Kasumi-1 (cell line): ENCODE data around the gene LSR.
"Not testable (repeated sequence)": the region's sequence is repeated elsewhere in the genome, so short reads cannot be mapped to it uniquely, and the experiment has no call there.

Source experiments
- DNase-seq, 2 experiments: peaks; one replicate each; lab custom pipeline; 2025; lab: John Stamatoyannopoulos, UW

Gene LSR

DNA sequence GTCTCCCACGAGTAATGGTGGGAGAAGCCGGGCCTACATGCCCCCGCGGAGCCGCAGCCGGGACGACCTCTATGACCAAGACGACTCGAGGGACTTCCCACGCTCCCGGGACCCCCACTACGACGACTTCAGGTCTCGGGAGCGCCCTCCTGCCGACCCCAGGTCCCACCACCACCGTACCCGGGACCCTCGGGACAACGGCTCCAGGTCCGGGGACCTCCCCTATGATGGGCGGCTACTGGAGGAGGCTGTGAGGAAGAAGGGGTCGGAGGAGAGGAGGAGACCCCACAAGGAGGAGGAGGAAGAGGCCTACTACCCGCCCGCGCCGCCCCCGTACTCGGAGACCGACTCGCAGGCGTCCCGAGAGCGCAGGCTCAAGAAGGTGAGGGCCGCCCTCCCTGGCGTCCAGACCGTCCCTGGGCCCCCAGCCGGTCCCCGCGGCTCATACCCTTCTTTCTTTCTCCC, 18.6 kb downstream of the LSR start:
- DNase-seq: peak; percentile 15 to 42

DNA sequence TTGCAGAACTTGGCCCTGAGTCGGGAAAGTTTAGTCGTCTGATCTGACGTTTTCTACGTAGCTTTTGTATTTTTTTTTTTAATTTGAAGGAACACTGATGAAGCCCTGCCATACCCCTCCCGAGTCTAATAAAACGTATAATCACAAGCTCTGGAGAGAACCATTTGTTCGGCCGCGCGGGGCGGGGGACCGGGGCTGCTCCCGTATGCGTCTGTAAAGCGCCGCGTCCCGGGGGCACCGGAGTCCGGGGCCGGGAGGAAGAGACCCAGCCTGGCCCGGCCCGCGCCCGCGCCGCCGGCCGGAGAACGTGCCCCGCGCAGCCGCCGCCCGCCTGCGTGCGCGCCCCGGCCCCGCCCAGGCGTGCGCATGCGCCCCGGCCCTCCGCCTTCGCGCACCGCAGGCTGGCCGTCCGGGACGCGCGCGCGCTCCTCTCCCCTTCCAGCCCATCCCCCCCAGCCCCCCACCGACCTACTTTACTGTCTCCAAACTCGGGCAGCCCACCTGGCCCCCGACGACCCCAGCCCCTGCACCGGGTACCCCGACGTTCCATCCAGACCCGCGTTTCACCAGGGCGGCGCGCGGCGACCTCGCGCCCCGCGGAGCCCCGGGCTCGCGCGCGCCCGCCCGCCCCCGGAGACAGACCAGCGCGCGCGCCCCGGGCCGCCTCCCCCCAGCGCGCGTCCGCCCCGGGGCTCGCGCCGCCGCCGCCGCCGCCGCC, 19.2 kb downstream of the LSR start:
- peak; percentile 29 to 50 for DNase-seq

DNA sequence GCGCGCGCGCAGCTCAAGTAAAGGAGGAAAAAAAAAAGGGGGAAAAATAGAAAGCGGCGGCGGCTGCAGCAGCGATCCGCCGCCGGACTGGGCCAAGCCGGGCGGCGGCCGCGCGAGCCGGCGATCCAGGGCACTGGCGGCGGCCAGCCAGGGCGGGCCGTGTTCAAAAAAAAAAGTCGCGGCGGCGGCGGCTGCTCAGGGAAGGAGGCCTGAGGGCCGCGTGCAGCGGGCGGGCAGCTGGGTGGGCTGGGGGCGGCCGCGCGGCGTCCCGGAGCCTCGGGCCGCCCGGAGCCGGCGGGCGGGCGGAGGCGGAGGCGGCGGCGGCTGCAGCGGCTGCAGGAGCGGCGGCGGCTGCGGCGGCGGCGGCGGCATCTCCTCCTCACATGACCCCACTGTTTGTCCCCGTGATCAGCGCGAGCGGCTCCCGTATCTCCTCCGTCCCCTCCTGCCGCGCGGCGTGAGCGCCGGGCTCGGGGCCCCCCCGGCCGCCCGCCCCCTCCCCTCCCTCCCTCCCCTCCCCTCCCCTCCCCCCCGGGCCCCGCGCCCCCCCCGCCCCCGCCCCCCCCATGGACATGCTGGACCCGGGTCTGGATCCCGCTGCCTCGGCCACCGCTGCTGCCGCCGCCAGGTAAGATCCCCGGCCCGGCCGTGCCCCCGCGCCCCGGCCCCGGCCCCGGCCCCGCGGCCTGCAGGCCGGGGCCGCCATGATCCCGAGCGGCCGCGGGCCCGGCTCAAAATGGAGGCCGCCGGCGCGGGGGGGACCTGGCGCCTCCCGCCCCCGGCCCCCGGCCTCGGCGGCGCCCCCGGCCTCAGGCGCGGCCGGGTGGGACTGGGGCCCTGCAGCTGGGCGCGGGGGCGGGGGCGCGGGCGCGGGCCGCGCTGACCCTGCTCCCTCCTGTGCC, 20.0 kb downstream of the LSR start, which contains the start of gene USF2:
Gene USF2, plus strand, starts transcription at position 427 of the 902 bp plus-strand sequence. Its CDS starts 140 bp downstream, at position 567.
- peak; percentile 33 to 40 for DNase-seq

DNA sequence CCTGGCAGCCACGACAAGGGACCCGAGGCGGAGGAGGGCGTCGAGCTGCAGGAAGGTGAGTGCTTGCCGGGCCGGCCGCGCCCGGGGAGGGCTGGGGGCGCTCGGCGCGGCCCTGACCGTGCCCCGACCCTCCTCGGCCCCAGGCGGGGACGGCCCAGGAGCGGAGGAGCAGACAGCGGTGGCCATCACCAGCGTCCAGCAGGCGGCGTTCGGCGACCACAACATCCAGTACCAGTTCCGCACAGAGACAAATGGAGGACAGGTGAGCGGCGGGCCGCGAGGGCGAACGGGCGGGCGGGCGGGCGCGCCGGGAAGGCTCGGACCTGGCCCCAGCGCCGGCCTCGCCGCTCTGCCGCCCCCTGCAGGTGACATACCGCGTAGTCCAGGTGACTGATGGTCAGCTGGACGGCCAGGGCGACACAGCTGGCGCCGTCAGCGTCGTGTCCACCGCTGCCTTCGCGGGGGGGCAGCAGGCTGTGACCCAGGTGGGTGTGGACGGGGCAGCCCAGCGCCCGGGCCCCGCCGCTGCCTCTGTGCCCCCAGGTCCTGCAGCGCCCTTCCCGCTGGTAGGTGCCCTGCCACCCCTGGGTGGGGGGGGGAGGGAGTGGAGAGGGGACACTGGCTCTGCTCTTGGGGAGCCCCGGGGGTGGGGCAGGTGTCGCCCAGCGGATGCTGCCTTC, 20.8 kb downstream of the LSR start:
- peak; percentile 31 to 39 for DNase-seq

DNA sequence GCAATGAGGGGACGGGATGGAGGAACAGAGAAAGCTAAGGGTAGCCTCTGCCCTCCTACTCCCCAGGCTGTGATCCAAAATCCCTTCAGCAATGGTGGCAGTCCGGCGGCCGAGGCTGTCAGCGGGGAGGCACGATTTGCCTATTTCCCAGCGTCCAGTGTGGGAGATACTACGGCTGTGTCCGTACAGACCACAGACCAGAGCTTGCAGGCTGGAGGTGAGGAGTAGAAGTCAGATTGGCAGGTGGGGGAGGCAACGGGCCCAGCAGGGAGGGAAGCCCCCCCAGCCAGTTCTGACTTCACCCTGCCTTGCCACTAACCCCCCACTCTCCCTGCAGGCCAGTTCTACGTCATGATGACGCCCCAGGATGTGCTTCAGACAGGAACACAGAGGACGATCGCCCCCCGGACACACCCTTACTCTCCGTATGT, 21.6 kb downstream of the LSR start:
- DNase-seq: no peak

DNA sequence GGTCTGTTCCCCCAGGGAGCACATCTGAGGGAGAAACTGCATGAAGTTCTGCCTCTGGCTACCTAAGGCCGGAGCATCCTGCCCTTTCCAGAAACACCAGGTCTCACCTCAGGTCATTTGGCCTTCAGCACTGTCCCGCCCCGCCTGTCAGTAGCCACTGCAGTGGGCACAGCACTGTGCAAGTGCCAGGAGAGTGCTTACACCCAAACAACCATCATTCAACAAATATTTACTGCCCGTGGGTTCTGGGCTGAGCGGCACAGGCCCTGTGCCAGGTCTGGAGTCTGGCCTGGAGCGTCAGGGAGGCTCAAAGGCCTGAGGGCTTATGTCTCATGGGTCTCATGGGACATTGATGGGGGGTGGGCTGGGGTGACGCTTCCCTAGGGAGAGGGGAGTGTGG, 22.7 kb downstream of the LSR start:
- DNase-seq: no peak

DNA sequence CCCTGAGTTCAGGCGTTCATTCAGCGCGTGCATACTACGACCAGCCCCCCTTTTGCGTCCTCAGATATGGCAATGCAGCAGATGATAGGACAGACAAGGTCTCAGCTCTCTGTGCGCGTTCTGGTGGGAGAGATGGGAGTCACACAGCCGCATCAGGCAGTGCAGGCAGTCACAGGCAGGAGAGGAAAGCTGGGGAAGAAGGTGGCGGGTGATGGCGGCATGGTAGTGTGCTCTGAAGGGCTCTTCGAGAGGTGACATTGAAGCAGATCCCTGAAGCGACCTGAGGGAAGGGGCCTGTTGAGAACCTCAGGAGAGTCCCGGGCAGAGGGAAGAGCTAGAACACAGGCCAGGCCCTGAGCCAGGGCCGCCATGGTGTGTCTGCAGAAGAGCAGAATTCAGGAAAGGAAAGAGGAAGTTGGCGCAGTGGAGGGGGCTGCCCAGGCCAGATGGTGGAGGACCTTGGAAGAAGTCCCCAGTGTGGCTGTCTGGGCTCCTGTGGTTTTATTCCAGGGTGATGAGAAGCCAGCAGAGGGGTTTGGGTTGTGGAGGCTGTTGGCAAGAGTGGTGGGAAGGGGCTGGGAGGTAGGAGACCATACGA, 23.4 kb downstream of the LSR start:
- DNase-seq: peak; percentile 88

DNA sequence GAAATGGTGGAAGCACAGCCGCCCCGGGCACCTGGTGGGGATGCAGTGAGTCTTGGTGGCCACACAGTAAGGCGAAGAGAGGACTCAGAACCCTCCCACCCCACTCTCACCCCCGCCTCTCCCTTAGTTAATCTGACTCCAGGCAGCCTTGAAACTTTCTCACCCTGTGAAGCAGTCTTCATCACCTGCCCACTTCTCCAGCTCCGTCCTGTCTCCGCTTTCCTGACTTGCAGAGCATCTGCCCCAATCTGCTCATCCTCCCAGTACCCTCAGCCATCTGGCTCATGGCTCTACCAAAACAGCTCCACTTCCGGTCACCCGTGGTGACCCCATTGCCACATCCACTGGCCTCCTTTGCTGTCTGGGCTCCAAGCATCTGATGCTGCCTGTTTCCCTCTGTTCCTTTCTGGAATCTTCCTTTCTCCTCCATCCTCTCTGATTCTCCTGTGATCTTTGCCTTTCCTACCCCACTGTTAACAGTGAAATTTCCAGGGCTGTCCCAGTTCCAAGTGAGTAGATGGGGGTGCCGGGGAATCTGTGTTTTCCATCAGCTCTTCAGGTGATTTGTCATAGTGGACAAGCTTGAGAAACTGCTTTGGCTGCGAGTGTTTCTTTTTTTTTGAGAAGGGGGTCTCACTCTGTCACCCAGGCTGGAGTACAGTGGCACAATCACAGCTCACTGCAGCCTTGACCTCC, 24.3 kb downstream of the LSR start:
- DNase-seq: no peak

DNA sequence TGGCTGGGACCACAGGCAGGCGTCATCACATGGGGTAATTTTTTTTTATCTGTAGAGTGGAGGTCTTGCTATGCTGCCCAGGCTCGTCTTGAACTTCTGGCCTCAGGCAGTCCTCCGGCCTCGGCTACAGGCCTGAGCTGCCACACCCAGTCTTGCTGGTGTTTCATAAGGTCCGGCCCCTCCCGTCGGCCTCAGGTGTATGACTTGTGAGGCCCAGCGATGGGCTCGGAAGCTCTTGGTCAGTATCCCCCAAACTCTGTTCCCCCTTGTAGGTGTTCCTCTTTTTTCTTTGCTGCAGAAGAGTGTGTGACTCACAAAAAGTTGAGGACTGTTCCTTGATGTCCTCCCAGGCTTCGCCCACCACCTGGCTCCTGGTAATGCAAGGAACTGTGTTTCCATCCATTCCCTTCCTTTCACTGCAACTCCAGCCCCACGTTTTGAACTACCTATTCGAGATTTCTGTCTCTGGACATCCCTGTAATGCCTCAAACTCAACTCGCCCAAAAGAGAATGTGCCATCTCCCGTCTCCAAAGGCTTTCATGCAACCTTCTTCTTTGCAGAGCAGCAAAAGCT, 25.0 kb downstream of the LSR start:
- no peak for DNase-seq

DNA sequence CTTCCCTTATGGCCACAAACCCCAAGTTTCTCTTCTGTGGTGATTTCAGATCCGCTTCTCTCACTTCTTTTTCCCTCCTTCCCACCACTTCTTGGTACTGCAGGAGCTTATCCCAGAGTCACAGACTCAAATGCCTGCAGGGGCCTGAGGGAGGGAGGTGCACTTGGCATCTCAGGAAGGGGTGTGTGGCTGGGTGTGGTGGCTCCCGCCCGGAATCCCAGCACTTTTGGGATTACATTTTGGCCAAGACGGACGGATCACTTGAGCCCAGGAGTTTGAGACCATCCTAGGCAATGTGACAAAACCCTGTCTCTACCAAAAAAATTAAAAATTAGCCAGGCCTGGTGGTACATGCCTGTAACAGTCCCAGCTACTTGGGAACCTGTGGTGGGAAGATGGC, 25.5 kb downstream of the LSR start:
- DNase-seq: no peak

DNA sequence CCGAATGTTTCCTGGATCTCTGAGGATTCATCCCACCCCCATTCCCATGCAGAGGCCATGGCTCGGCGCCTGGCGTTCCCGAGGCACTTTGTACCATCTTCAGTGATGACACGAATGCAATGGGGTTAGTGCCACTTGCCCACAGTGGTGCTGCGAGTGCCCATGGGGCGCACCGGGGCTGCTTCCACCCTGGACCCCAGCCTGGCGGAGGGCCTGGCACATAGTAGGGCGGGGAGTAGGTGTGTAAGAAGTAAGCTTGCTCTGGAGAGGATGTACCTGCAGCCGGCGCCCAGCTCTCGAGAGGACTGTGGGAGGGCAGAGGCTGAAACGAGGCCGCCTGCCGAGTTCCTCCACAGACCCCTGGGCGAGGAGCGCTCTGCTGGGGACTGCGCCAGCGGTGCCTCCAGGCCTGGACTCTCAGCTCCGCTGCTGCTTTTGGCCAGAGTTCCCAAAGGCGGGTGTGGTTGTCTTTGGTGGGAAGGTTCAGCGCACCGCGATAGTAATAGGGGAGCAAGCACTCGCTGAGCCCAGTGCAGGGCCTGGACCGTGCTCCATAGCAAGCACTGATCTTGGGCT, 28.0 kb downstream of the LSR start:
- no peak for DNase-seq

DNA sequence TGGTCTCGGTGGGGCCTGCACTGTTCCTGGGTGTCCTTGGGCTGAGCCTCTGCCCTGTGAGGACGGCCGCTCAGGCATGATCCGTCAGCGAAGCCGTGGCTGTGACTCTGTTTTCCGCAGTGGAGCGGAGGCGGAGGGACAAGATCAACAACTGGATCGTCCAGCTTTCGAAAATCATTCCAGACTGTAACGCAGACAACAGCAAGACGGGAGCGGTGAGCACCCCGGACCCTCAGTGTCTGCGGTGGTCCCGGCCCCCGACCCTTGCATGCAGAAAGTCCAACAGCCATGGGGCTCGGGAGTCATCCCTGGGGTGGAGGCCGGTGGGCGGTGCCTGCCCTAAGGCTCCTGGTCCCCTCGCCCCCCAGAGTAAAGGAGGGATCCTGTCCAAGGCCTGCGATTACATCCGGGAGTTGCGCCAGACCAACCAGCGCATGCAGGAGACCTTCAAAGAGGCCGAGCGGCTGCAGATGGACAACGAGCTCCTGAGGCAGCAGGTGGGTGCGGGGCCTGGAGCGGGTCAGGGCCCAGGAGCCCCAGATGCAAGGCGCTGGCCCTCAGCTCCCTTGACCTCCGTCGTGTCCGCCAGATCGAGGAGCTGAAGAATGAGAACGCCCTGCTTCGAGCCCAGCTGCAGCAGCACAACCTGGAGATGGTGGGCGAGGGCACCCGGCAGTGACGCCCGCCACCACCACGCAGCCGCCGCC, 29.9 kb downstream of the LSR start:
- DNase-seq: no peak

DNA sequence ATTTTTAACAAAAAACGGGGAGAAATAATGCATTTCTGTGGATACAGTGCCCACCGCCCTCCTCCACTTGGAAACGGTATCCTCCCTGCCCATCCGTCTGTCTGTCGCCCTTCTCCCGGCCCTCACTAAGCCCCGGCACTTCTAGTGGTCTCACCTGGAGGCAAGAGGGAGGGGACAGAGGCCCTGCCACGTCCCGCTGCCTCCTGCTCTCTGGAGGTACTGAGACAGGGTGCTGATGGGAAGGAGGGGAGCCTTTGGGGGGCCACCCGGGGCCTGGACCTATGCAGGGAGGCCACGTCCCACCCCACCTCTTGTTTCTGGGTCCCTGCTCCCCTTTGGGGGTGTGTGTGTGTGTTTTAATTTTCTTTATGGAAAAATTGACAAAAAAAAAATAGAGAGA, 30.6 kb downstream of the LSR start:
- no peak for DNase-seq

DNA sequence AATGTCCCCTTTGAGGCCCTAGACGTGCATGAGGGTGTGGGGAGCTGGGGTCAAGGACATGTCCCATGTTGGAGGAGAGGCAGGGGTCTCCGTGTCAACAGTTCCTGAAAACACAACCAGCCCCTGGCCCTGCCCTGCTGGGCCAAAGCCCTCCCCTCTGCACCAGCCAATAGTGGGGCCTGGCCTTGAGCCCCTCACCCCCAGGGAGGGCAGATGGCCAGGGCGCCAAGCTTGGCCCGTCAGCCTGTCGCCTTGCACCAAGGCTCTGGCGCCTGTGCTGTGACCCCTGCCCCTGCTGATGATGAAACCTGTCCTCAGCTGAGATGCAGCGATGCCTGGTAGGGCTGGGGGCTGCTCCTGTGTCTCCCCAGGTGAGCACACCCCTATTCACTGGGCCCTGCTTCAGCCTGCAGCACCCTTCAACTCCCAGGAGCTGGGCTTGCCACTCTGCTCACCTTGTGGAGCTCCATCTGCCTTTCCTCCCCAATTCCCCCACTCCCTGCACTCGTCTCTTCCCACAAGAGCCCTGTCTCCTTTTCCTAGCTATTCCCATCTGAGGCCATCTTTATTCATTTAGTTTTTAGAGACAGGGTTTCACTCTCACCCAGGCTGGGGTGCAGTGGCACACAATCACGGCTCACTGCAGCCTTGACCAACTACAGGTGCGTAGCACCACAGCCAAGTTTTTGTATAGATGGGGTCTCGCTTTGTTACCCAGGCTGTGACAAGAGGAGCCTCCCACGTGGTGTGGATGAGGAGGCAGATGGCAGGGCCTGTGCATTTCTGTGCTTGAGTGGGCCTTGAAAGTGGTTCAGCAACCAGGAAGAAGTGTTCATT, 31.4 kb downstream of the LSR start:
- no peak for DNase-seq

DNA sequence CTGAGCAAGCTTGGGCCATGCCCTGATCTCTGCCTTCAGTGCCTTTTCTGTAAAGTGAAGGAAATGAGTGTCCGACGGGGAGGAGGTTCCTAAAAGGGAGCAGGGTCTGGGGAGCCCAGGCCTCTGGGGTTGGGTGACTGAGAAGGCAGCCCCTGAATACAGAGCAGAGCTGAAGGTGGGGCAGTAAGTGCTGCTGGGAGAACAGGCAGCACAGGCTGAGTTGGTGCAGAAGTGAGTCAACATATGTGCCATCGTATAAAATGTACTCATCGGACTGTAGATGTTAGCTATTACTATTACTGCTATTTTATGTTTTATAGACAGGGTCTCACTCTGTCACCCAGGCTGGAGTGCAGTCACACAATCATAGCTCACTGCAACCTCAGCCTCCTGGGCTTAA, 32.5 kb downstream of the LSR start:
- no peak for DNase-seq

DNA sequence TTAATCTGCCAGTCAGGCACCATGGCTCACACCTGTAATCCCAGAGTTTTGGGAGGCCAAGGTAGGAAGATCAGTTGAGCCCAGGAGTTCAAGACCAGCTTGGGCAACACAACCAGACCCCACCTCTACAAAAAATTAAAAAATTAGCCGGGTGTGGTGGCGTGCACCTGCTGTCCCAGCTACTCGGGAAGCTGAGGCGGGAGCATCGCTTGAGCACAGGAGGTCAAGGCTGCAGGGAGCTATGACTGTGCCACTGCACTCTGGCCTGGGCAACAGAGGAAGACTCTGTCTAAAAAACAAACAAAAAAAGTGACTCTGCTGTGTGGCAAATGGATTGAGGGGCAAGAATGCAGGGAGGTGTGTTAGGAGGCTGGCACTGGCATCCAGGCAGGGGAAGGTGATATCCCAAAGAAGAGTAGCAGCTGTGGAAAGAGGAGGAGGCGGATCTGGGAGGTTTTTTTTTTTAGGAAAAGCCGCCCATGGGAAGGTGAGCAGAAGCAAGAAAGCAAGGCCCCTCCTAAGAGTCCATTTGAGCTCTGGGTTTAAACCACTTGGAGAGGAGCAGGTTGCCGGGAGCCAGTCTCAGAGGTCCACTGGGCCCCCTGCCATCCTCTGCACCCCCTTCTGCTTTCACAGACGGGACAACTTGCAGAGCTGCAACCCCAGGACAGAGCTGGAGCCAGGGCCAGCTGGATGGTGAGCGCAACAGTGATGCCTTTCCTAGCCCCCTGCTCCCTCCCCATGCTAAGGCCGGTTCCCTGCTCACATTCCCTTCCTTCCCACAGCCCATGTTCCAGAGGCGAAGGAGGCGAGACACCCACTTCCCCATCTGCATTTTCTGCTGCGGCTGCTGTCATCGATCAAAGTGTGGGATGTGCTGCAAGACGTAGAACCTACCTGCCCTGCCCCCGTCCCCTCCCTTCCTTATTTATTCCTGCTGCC, 35.6 kb downstream of the LSR start:
- DNase-seq: no peak

DNA sequence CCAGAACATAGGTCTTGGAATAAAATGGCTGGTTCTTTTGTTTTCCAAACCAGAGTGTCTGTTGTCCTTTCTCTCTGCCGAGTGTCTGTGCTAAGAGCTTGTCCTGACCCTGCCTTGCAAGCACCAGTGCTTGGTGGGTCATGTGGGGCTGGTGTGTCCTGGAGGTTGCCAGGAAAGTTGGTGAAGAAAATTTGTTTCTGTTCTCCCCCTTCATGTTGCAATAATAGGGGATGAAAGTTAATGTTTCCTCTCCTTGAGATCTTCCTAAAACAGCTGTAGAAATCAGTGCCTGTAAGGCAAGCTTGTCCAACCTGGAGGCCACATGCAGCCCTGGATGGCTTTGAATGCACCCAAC, 36.3 kb downstream of the LSR start:
- DNase-seq: no peak

DNA sequence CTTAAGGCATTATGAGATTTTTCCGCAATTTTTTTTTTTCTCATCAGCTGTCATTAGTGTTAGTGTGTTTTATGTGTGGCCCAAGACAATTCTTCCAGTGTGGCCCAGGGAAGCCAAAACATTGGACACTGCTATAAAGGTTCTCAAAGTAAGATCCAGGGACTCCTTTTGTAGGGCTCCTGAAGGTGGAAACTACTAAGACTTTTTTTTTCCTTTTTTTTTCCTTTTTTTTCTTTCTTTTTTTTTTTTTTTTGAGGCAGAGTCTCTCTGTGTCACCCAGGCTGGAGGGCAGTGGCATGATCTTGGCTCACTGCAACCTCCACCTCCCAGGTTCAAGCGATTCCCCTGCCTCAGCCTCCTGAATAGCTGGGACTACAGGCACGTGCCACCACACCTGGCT, 36.7 kb downstream of the LSR start:
- DNase-seq: not testable (repeated sequence)
